Activated naive CD8-positive, alpha-beta T cell (primary cell): ENCODE measurements around the gene MYO7B.

Experiments used
- H3K27ac Mint-ChIP-seq: one replicate; pipeline ENCODE4 v1.8.0; 2021; ENCODE audit warnings: mixed read lengths
- H3K27me3 Mint-ChIP-seq: one replicate; pipeline ENCODE4 v1.8.0; 2021; ENCODE audit warnings: mixed read lengths
- H3K36me3 Mint-ChIP-seq: one replicate; pipeline ENCODE4 v1.8.0; 2021; ENCODE audit warnings: mixed read lengths
- H3K4me1 Mint-ChIP-seq: one replicate; pipeline ENCODE4 v1.8.0; 2021; ENCODE audit warnings: low read depth, mixed read lengths
- H3K4me3 Mint-ChIP-seq: one replicate; pipeline ENCODE4 v1.8.0; 2021; ENCODE audit warnings: mild to moderate bottlenecking, mixed read lengths
- H3K9me3 Mint-ChIP-seq: one replicate; pipeline ENCODE4 v1.8.0; 2021; ENCODE audit warnings: low read depth, mixed read lengths

The MYO7B gene

GRCh38 chr2:127591221-127591923 lies 55.9 kb downstream of the MYO7B start:
- Mint-ChIP-seq H3K9me3 (no peaks in the 10 kb centered on the region), H3K27me3 (no peaks in the 10 kb centered on the region), H3K27ac (no peak overlapping the region), H3K4me3 (no peak overlapping the region), H3K4me1 (no peaks in the 10 kb centered on the region), H3K36me3 (no peaks in the 10 kb centered on the region)

- Mint-ChIP-seq H3K4me1 (no peaks in the 10 kb centered on the region), H3K27ac (no peak overlapping the region), H3K4me3 (no peak overlapping the region), H3K27me3 (no peaks in the 10 kb centered on the region), H3K9me3 (no peaks in the 10 kb centered on the region), H3K36me3 (no peaks in the 10 kb centered on the region)
These were observed 57.3 kb downstream of the MYO7B start for GRCh38 chr2:127592761-127593227.

GRCh38 chr2:127593228-127594115 lies 58.0 kb downstream of the MYO7B start:
- Mint-ChIP-seq H3K36me3 (no peaks in the 10 kb centered on the region), H3K4me3 (no peak overlapping the region), H3K27me3 (no peaks in the 10 kb centered on the region), H3K27ac (no peak overlapping the region), H3K4me1 (no peaks in the 10 kb centered on the region), H3K9me3 (no peaks in the 10 kb centered on the region)

DNA sequence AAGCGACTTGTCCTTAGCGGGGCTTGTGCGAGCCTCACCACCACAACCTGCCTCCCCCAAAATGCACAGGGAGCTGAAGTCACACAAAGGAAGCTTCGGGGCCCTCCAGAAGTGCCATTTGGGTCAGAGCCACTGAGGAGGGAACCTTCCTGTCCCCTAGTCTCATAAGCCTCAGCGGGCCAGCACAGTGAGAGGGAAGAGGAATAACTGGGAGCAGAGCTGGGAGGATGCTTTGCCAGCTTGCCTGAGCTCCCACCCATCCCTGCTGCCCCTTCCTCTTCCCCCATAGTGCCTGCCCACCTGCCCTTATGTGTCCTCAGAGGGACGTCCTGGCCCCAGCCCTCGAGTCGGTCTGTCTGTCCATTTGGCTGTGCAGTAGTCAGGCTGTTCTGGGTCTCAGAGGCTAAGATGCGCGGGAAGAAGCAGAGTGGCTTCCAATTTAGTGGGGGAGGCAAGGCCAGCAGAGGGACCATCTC lies 58.7 kb downstream of the MYO7B start:
- no peak overlapping the region for H3K27ac Mint-ChIP-seq
- no peak overlapping the region for H3K4me3 Mint-ChIP-seq
- no peaks in the 10 kb centered on the region for H3K9me3 Mint-ChIP-seq
- H3K27me3 Mint-ChIP-seq = no peaks in the 10 kb centered on the region
- no peaks in the 10 kb centered on the region for H3K36me3 Mint-ChIP-seq
- H3K4me1 Mint-ChIP-seq = no peaks in the 10 kb centered on the region

- H3K27ac Mint-ChIP-seq = no peak overlapping the region
- no peaks in the 10 kb centered on the region for H3K4me1 Mint-ChIP-seq
- H3K4me3 Mint-ChIP-seq = no peak overlapping the region
- no peaks in the 10 kb centered on the region for H3K27me3 Mint-ChIP-seq
- H3K9me3 Mint-ChIP-seq = no peaks in the 10 kb centered on the region
- no peaks in the 10 kb centered on the region for H3K36me3 Mint-ChIP-seq
These were observed 61.0 kb downstream of the MYO7B start for GRCh38 chr2:127596311-127597045.

DNA sequence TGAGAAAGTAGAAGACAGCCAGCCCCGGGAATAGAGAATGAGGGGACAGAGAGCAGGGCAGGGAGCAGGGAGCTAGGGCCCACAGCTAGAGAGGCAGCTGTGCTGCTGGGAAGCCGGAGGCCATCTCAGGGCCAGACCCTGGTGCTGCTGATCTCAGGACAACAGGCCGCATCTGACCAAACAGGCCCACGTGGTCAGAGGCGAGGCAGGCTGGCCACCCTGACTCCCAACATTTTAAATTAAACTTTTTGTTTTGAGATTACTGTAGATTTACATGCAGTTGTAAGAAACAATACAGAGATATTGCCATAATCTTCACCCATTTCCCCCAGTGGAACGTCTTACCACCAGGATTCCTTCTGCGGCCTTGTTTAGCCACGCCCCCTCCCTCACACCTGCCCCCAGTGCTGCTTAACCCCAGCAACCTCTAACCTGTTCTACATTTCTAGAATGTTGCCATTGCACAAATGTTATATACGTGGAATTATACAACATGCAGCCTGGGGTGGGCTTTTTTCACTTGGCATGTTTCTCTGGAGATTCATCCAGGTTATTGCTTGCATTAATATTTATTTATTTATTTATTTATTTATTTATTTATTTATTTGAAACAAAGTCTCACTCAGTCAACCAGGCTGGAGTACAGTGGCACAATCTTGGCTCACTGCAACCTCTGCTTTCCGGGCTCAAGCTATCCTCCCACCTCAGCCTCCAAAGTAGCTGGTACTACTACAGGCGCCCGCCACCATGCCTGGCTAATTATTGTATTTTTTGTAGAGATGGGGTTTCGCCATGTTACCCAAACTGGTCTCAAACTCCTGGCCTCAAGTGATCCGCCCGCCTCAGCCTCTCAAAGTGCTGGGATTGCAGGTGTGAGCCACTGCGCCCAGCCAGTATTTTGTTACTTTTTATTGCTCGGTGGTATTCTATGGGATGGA lies 61.8 kb downstream of the MYO7B start:
- Mint-ChIP-seq H3K27me3 (no peaks in the 10 kb centered on the region), H3K4me1 (no peaks in the 10 kb centered on the region), H3K36me3 (peaks cover 2% of the 10 kb centered on the region), H3K27ac (no peak overlapping the region), H3K4me3 (no peak overlapping the region), H3K9me3 (no peaks in the 10 kb centered on the region)

GRCh38 chr2:127597984-127598380 lies 62.5 kb downstream of the MYO7B start:
- no peak overlapping the region for H3K4me3 Mint-ChIP-seq
- H3K4me1 Mint-ChIP-seq = no peaks in the 10 kb centered on the region
- H3K27me3 Mint-ChIP-seq = no peaks in the 10 kb centered on the region
- H3K36me3 Mint-ChIP-seq = peaks cover 2% of the 10 kb centered on the region
- no peaks in the 10 kb centered on the region for H3K9me3 Mint-ChIP-seq
- H3K27ac Mint-ChIP-seq = no peak overlapping the region

DNA sequence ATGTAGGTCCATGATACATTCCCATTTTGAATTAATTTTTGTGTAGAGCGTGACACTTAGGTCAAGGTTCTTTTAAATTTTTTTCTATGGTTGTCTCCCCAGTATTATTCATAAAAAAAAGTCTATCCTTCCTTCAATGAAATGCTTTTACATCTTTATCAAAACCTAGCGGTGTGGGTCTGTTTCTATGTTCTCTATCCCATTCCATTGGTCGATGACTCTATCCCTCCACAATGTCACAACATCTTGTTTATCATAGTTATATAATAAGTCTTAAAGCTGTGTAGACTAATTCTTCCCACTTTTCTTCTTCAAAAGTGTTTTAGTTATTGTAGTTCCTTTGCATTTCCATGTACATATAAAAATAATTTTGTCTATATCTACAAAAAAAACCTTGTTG lies 63.2 kb downstream of the MYO7B start:
- Mint-ChIP-seq H3K4me1 (no peaks in the 10 kb centered on the region), H3K36me3 (peaks cover 2% of the 10 kb centered on the region), H3K4me3 (no peak overlapping the region), H3K27ac (no peak overlapping the region), H3K9me3 (no peaks in the 10 kb centered on the region), H3K27me3 (no peaks in the 10 kb centered on the region)

DNA sequence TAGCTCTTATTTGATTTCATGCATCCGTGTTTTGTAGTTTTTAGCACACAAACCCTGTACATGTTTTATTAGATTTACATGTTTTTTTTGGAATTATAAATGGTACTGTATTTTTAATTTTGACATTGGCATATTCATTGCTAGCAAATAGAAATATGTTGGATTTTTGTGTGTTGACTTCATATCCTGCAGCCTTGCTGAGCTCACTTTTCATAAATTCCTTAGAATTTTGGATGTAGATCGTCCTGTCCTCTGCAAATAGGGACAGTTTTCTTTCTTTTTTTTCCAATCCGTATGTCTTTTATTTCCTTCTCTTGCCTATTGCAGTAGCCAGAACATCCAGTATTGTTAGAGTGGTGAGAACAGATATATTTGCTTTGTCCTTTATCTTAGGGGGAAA lies 63.7 kb downstream of the MYO7B start:
- no peaks in the 10 kb centered on the region for H3K27me3 Mint-ChIP-seq
- H3K4me1 Mint-ChIP-seq = no peaks in the 10 kb centered on the region
- H3K36me3 Mint-ChIP-seq = peaks cover 2% of the 10 kb centered on the region
- H3K9me3 Mint-ChIP-seq = no peaks in the 10 kb centered on the region
- H3K4me3 Mint-ChIP-seq = no peak overlapping the region
- H3K27ac Mint-ChIP-seq = no peak overlapping the region

DNA sequence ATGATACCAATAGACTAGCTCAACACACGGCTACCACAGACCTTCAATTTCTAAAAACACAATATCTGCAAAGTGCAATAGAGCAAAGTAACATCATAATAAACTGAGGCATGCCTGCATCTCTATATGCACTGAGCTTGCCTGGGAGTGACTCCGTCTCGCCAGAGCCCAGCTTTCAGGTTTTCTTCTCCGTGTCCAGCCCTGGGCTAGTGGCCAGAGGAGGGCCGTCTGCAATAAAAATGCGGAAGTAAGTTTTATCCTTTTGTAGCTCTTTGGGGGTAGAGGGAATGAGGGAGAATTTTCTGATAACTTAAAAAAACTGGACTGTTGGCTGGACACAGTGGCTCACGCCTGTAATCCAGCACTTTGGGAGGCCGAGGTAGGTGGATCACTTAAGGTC lies 69.5 kb downstream of the MYO7B start:
- Mint-ChIP-seq H3K4me3 (no peak overlapping the region), H3K4me1 (peaks cover 7% of the 10 kb centered on the region), H3K27ac (no peak overlapping the region), H3K27me3 (no peaks in the 10 kb centered on the region), H3K9me3 (no peaks in the 10 kb centered on the region), H3K36me3 (peaks cover 2% of the 10 kb centered on the region)

- H3K36me3 Mint-ChIP-seq = peaks cover 2% of the 10 kb centered on the region
- no peaks in the 10 kb centered on the region for H3K27me3 Mint-ChIP-seq
- H3K4me3 Mint-ChIP-seq = no peak overlapping the region
- H3K9me3 Mint-ChIP-seq = no peaks in the 10 kb centered on the region
- no peak overlapping the region for H3K27ac Mint-ChIP-seq
- H3K4me1 Mint-ChIP-seq = peaks cover 11% of the 10 kb centered on the region
These were observed 70.3 kb downstream of the MYO7B start for GRCh38 chr2:127605691-127606263.

DNA sequence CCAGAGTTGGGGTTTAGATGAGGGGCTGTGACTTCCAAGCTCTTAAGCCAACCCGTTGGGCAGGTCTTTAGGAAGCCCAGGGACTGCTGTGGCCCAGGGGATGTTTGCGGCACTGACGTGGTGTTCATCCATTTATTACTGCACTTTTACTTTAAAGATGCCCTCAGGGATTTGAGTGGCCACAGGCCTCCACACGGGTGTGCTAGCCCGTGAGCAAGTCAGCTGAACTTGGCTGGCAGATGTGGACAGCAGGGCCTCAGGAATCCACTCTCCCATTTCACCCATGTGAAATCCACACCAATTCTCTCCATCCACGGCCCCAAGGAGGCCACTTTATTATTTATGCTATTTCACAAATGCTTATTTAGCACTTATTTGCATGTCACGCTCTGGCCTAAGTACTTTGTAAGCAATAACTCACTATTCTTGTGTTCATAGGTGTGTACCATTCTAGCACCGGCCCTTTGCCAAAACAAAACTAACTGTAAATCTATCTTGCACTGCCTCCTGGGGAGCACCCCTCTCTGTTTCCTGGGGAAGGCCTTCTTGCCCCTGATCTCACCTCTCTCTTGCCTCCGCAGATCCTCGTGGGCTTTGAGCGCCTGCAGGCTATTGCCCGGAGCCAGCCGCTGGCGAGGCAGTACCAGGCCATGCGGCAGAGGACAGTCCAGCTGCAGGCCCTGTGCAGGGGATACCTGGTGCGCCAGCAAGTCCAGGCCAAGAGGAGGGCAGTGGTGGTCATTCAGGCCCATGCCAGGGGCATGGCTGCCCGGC lies 71.3 kb downstream of the MYO7B start:
- no peak overlapping the region for H3K27ac Mint-ChIP-seq
- peaks cover 11% of the 10 kb centered on the region for H3K4me1 Mint-ChIP-seq

DNA sequence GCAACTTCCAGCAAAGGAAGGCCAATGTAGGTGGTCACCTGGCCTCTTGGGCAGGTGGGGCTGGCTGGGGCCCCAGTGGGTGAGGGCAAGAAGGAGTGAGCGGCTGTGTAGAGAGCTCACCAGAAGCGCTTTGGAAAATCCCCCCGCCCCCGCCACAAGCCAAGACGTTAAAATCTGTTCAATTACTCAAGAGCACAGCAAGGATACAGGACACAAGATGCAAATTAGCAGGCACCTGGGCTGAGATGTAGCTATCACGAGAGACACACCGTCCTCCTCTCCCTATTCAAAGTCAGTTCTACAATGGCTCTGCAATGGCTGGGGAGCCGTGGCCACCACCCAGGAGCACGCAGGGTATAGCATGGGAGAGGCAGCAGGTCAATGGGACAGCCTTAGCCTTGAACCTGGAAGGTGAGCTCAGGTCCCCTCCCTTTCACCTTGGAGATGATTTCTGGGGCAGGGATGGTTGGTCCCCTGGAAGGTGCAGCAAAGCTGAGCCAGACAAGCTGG lies 72.0 kb downstream of the MYO7B start:
- Mint-ChIP-seq H3K9me3 (no peaks in the 10 kb centered on the region), H3K4me1 (peaks cover 11% of the 10 kb centered on the region), H3K27me3 (no peaks in the 10 kb centered on the region), H3K4me3 (no peak overlapping the region), H3K36me3 (no peaks in the 10 kb centered on the region), H3K27ac (no peak overlapping the region)

More for the DNA sequence above, 71.3 kb downstream of the MYO7B start:
- H3K9me3 Mint-ChIP-seq = no peaks in the 10 kb centered on the region
- peaks cover 2% of the 10 kb centered on the region for H3K36me3 Mint-ChIP-seq
- no peaks in the 10 kb centered on the region for H3K27me3 Mint-ChIP-seq
- no peak overlapping the region for H3K4me3 Mint-ChIP-seq
